ENCODE data around the gene FAU.

FAU gene

GRCh38 chr11:65107078-65107477 is 14.9 kb downstream of the FAU start:
- no peak for DNase-seq

- no peak for DNase-seq
Observed at GRCh38 chr11:65104628-65105027, 17.3 kb downstream of the FAU start.

- no peak for DNase-seq
Observed at GRCh38 chr11:65103476-65103875, 18.5 kb downstream of the FAU start.

- DNase-seq: no peak
Observed at GRCh38 chr11:65102142-65103095, 19.5 kb downstream of the FAU start.

GRCh38 chr11:65100674-65101350 is 21.1 kb downstream of the FAU start:
- no peak for DNase-seq

- DNase-seq: no peak
Observed at GRCh38 chr11:65096926-65097325, 25.0 kb downstream of the FAU start.

- DNase-seq: peak; percentile 85
Observed at GRCh38 chr11:65095974-65096806, 25.7 kb downstream of the FAU start, which contains the start of gene VPS51. Gene VPS51, plus strand, starts transcription at chr11:65096214. Its CDS starts 37 bp downstream, at chr11:65096251.

GRCh38 chr11:65095427-65095826 is 26.5 kb downstream of the FAU start:
- DNase-seq: no peak

- no peak for DNase-seq
Observed at GRCh38 chr11:65090628-65091027, 31.3 kb downstream of the FAU start.

- no peak for DNase-seq
Observed at GRCh38 chr11:65089621-65090020, 32.3 kb downstream of the FAU start.

GRCh38 chr11:65087827-65088226 is 34.1 kb downstream of the FAU start:
- DNase-seq: no peak

- no peak for DNase-seq
Observed at GRCh38 chr11:65087216-65087615, 34.7 kb downstream of the FAU start.

- no peak for DNase-seq
Observed at GRCh38 chr11:65086809-65087208, 35.1 kb downstream of the FAU start.

- no peak for DNase-seq
Observed at GRCh38 chr11:65085446-65085845, 36.5 kb downstream of the FAU start.

GRCh38 chr11:65084598-65085375 is 37.1 kb downstream of the FAU start:
- no peak for DNase-seq

- DNase-seq: peak; percentile 97
Observed at GRCh38 chr11:65083834-65084597, 37.9 kb downstream of the FAU start, which contains the start of the genes CDCA5 and ZFPL1. Gene CDCA5, minus strand, starts transcription at chr11:65084040. Its CDS starts 62 bp downstream, at chr11:65083978. Gene ZFPL1, plus strand, starts transcription at chr11:65084222. Its CDS starts 477 bp downstream, at chr11:65084699.

- DNase-seq: no peak
Observed at GRCh38 chr11:65083134-65083833, 38.6 kb downstream of the FAU start.

GRCh38 chr11:65078786-65079342 is 43.1 kb downstream of the FAU start:
- DNase-seq: no peak

- DNase-seq: peak; percentile 79
Observed at GRCh38 chr11:65078151-65078550, 43.8 kb downstream of the FAU start.

GRCh38 chr11:65077451-65077850 is 44.5 kb downstream of the FAU start:
- no peak for DNase-seq

Measured in activated naive CD4-positive, alpha-beta T cell treated with Interleukin-2 at 50 U/mL for 16 hours (primary cell).